GM21786 (cell line): ENCODE measurements around the gene PREP.

Source experiments
- ATAC-seq: cut with Tn5 transposase; IDR thresholded peaks from one replicate; pipeline ENCODE4 v1.9.1; 2021; ENCODE audit not compliant: unreplicated experiment

PREP gene

DNA sequence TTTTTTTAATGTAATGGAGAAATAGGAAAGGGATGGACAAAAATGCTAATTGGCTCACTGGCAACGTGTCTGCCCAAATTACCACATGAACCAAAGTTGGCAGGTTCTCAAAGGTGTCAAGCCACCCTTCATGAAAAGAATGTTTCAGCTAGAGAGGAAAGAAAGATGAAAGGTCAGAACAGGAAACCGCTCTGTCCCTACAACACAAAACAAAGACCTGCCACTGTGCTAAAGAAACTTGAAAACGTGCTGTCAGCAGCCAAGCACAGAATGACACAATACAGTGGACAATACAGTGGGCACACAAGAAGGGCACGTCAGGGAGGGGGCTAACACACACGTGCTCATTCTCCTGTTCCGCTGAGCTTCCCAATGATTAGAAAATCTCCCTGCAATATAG, 4.9 kb downstream of the PREP start:
- no peak for ATAC-seq

GRCh38 chr6:105391705-105392104, 11.2 kb downstream of the PREP start:
- ATAC-seq = no peak

DNA sequence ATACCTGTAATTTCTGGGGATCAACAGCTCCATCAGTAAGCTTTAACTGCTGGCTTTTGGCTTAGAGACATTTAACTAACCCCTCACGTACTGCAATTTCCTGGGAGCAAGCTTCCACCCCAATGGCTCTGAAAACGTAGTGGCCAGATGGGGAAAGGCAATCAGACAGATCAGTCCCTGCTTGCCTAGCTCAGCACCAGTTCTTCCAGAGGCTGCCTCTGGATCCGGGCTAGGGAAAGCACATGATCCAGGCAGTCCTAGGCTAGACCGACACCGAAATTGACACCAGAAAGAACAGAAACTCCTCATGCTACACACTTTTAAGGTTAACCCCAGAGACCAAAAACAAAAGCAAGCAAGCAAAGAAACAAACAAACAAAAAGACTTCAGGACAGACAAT, 13.3 kb downstream of the PREP start:
- ATAC-seq = no peak

DNA sequence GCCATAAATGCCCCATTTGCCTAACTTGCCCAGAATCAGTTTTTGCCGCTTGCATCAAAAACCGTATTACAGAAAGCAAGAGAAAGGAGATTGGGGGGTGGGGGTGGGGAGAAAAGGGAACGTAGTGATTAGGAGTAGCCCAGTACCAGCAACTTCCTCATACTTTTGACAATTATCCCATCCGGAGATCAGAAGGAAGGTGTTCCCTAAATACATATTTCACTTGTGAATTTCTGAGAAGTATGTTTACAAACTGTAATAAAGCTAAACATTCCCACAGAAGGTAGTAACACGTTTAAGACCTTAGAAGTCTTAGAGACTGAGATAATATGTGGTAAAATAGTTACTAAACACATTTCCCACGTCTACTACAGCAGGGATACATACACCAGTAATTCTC, 14.5 kb downstream of the PREP start:
- no peak for ATAC-seq

DNA sequence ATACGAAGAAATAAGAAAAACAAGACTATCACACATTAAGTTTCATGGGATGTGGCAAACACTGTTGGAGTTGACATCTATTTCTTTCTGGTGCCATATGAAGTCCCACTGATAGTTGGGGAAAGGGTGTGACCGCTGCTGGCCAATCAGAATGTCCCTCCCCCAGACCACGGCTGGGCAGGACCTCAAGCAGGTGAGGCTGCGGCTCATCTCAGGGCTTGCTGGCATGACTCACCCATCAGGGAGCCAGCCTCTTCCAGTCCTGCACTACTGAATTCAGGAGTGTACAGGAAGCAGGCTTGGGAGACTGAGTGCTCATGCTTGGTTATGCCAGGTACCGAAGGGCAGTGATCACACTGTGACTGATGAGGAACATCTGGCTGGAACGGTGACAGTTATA, 18.9 kb downstream of the PREP start:
- ATAC-seq = no peak

DNA sequence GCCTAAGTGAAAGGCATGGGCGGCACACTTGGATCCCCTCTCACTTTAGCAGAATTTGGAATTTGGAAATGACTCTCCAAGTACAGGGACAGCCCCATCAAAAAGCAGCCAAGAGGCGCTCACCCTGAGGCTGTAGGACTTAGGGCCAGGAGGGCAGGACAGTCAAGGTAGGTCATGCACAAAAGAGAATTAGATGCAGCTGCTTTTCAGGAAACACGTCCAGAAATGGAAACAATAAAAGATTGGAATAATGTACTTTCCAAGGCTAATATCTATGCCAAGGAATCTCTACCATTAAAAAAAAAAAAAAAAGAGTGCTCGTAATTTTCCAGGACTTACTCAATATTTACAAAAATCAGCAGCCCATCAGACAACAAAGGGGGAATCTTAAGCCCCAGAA, 19.9 kb downstream of the PREP start:
- ATAC-seq = no peak

GRCh38 chr6:105382496-105382895, 20.4 kb downstream of the PREP start:
- ATAC-seq = no peak

DNA sequence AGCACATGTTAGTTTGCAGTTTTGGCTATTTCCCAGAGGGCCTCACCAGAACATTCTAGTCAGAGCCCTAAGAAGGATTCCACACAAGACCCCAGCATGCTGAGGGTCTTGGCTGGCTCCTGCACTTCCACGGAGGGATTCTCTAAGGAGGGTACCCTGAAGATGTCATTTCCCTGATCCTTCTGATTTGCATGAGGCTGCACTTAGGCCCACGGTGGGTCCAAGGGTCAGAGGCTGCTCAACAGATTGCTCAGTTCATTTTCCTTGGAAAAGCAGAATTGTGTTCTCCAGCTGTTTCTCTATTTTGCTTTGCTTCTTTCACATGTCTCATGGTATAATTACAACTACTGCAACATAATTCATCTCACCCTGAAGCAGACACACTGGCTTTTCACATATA, 22.2 kb downstream of the PREP start:
- ATAC-seq = no peak

DNA sequence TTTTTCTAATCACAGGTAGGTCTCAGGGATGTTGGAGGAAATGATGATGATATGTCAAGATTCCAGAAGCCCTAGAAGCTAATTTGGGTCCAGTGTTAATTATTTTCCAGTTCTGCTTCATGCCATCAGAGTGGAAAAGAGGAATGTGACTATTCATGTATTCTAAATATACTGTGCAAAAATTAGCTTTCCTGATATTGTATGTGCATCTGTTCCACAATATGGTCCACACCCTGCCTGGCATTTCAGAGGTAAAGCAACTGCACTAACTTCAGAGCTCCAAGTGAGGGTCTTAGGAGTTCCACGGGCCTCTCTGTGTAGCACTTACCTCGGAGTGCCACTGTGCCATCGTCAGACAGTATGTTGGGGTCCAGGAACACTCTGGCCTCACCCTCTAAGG, 27.1 kb downstream of the PREP start:
- no peak for ATAC-seq

GRCh38 chr6:105374010-105374420, 28.9 kb downstream of the PREP start:
- ATAC-seq = no peak

GRCh38 chr6:105373481-105373880, 29.4 kb downstream of the PREP start:
- no peak for ATAC-seq

- ATAC-seq = no peak
Observed at GRCh38 chr6:105372849-105373182, 30.1 kb downstream of the PREP start.

DNA sequence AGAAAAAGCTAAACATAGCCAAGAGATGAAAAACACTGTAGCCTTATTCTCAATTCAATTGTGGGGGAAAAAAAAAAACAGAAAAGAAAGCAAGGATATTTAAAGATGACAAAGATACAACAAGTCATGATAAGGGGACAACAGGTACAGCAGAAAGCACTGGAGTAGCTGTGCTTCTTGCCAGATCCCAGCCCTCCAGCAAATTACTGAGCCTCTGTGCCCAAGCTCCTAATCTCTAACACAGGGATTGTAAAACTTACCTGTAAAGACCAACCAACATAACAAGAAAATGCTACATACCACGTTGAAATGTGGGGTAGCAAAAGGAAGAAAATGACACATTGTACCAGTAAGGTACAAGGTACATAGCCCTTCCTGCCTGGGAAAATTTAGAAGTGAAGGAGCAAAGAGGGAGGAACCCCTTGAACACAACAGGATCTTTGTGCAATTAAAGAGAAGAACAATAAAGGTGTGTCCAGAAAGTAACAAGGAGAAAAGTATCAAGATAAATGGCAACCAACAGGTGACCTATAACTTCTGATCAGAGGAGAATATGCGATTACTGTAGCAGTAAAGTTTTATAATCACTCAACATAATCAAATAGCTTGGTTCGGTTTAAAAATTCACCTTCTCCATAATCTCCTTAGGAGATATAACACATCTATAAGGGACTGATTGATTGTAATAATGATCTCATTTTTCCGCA, 30.6 kb downstream of the PREP start:
- ATAC-seq = no peak

DNA sequence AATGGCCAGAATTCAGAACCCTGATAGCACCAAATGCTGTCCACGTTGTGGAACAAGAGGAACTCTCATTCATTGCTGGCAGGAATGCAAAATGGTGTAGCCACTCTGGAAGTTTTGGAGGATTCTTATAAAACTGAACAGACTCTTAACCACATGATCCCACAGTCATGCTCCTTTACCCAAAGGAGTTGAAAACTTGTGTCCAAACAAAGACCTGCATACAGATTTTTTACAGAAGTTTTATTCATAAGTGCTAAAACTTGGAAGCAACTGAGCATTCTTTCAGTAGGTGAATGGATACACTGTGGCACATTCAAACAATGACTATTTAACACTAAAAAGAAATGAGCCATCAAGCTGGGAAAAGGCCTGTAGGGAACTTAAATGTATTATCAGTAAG, 32.5 kb downstream of the PREP start:
- ATAC-seq = no peak

GRCh38 chr6:105369145-105369544, 33.7 kb downstream of the PREP start:
- ATAC-seq = no peak

- ATAC-seq = no peak
Observed at GRCh38 chr6:105364243-105364642, 38.6 kb downstream of the PREP start.

DNA sequence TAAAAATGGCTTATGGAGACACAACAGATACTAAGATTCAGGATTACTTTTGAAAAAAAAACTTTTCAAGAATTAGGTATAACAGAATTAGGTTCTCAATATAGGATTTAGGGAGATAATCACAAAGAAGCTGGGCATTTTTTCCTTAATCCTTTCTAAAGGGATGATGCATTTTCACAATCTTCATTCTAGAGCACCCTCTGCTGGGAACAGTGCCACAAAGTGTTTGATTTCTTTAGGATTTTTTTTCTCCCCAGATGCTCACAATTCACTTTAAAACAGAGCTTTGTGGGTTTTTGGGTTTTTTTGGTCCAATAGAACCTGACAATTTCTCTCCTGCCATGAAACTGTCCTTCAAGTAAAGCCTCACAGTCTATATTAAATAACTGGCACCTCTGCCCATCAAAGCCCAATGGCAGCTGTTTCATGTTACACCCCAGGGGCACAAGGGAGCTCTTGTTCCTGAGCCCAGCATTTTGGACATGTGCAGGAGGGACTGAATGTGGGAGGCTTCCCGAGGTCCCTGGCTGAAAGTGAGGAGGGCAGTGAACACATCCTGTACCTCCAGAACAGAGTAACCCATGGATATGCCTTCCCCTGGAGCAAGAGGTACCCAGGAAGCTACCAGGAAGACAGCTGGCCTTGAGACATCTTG, 39.7 kb downstream of the PREP start:
- no peak for ATAC-seq

DNA sequence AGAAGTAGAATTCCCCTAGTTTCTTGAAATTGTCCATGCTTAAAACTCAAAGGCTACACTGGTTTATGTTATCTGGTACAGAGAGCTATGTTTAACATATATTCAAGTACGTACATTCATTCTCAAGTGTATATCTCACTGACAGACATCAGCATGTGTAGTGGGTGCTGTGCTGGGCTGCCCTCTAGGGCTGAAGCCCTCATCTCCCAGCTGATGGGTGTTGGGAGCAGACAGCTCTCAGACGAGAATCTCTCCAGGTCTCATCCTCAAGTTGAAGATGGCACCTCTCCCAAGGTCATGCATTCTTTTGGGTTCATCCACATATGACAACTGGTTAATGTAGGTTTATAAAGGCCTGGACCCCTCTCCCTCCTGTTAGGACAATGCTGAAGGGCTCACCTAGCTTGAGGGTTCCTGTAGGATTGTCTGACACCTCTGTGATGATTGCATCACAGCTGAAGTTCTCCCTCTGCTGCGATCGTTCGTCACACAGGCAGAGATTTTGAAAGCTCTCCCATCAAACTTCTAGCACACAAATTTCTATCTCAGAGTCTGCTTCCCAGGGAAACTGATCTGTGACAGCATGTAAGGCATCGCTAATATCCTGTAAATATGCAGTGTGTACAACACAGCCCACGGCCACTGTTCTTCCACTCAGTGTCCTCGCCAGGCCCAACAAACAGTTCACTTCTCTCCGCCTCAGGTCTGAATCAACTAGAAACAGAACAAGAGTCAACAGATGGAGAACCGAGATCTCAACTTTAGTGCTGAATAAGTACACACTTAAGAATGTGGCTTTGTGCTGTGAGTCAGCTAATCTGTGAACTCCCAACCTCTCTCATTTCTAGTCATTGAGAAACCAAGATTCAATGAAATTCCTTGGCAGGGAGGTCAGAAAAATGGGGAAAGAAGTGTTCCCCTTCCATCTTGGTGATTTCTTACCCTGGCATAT, 43.2 kb downstream of the PREP start:
- no peak for ATAC-seq

- ATAC-seq = no peak
Observed at GRCh38 chr6:105357165-105357564, 45.7 kb downstream of the PREP start.

- no peak for ATAC-seq
Observed at GRCh38 chr6:105352037-105352617, 50.8 kb downstream of the PREP start.

GRCh38 chr6:105348897-105349296, 54.0 kb downstream of the PREP start:
- ATAC-seq = no peak

GRCh38 chr6:105346052-105346451, 56.8 kb downstream of the PREP start:
- no peak for ATAC-seq
